ENCODE data around the gene INPP5A.
"Not testable (repeated sequence)": the region's sequence is repeated elsewhere in the genome, so short reads cannot be mapped to it uniquely, and the experiment has no call there.

DNA sequence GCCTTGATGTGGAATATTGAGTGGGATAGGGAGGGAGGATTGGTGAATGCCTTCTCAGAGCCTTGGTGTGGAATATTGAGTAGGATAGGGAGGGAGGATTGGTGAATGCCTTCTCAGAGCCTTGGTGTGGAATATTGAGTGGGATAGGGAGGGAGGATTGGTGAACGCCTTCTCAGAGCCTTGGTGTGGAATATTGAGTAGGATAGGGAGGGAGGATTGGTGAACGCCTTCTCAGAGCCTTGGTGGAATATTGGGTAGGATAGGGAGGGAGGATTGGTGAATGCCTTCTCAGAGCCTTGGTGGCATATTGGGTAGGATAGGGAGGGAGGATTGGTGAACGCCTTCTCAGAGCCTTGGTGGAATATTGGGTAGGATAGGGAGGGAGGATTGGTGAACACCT is 16.0 kb downstream of the INPP5A start:
- TF ChIP-seq, protein P1, sequence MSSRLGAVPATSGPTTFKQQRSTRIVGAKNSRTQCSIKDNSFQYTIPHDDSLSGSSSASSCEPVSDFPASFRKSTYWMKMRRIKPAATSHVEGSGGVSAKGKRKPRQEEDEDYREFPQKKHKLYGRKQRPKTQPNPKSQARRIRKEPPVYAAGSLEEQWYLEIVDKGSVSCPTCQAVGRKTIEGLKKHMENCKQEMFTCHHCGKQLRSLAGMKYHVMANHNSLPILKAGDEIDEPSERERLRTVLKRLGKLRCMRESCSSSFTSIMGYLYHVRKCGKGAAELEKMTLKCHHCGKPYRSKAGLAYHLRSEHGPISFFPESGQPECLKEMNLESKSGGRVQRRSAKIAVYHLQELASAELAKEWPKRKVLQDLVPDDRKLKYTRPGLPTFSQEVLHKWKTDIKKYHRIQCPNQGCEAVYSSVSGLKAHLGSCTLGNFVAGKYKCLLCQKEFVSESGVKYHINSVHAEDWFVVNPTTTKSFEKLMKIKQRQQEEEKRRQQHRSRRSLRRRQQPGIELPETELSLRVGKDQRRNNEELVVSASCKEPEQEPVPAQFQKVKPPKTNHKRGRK (tag; IDR thresholded peaks at IDR 0.05) = not testable (repeated sequence)
- TF ChIP-seq CTCF (IDR thresholded peaks at IDR 0.05 in 2 of 3, conservative IDR thresholded peaks at IDR 0.05 in 1 of 3; ENCODE audit: insufficient read depth in 2 of 3, low read depth in 1 of 3, low read length in 3 of 3); ZNF79 (CRISPR knock-in tag; IDR thresholded peaks at IDR 0.05; ENCODE audit: low read depth); PHF8 (IDR thresholded peaks at IDR 0.05; ENCODE audit: borderline replicate concordance, low read length); NCOR1 (IDR thresholded peaks at IDR 0.05); ZNF232 (CRISPR knock-in tag; IDR thresholded peaks at IDR 0.05); ZNF76 (CRISPR knock-in tag; IDR thresholded peaks at IDR 0.05; ENCODE audit: borderline replicate concordance); FOXM1 (IDR thresholded peaks at IDR 0.05; ENCODE audit: low read depth); FOXM1 (CRISPR knock-in tag; IDR thresholded peaks at IDR 0.05; ENCODE audit: low read depth); HMG20B (CRISPR knock-in tag; IDR thresholded peaks at IDR 0.05); EZH2 (IDR thresholded peaks at IDR 0.05; ENCODE audit: borderline replicate concordance, low read depth, low read length); SAP30 (IDR thresholded peaks at IDR 0.05; ENCODE audit: borderline replicate concordance, insufficient read depth, low read depth, low read length, poor library complexity, severe bottlenecking); ATF1 (CRISPR knock-in tag; IDR thresholded peaks at IDR 0.05); ATF1 (tag; IDR thresholded peaks at IDR 0.05): not testable (repeated sequence)
- TF ChIP-seq, protein P2, sequence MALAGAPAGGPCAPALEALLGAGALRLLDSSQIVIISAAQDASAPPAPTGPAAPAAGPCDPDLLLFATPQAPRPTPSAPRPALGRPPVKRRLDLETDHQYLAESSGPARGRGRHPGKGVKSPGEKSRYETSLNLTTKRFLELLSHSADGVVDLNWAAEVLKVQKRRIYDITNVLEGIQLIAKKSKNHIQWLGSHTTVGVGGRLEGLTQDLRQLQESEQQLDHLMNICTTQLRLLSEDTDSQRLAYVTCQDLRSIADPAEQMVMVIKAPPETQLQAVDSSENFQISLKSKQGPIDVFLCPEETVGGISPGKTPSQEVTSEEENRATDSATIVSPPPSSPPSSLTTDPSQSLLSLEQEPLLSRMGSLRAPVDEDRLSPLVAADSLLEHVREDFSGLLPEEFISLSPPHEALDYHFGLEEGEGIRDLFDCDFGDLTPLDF (CRISPR knock-in tag; IDR thresholded peaks at IDR 0.05) = not testable (repeated sequence)
- TF ChIP-seq, protein P3, sequence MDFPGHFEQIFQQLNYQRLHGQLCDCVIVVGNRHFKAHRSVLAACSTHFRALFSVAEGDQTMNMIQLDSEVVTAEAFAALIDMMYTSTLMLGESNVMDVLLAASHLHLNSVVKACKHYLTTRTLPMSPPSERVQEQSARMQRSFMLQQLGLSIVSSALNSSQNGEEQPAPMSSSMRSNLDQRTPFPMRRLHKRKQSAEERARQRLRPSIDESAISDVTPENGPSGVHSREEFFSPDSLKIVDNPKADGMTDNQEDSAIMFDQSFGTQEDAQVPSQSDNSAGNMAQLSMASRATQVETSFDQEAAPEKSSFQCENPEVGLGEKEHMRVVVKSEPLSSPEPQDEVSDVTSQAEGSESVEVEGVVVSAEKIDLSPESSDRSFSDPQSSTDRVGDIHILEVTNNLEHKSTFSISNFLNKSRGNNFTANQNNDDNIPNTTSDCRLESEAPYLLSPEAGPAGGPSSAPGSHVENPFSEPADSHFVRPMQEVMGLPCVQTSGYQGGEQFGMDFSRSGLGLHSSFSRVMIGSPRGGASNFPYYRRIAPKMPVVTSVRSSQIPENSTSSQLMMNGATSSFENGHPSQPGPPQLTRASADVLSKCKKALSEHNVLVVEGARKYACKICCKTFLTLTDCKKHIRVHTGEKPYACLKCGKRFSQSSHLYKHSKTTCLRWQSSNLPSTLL (IDR thresholded peaks at IDR 0.05) = not testable (repeated sequence)

All from K562 (cell line).